Measurements from ENCODE around the gene SIRPA. TPM values are rescaled to one million over a fixed set of nuclear protein-coding genes. Genes with fewer than 3 reads are reported as not detected.
A peak's percentile ranks its signal among the peaks of the same experiment; 100 is the strongest.

Gene SIRPA
- total RNA-seq, 1 experiment from 2014 or later, result 6.0 TPM

DNA sequence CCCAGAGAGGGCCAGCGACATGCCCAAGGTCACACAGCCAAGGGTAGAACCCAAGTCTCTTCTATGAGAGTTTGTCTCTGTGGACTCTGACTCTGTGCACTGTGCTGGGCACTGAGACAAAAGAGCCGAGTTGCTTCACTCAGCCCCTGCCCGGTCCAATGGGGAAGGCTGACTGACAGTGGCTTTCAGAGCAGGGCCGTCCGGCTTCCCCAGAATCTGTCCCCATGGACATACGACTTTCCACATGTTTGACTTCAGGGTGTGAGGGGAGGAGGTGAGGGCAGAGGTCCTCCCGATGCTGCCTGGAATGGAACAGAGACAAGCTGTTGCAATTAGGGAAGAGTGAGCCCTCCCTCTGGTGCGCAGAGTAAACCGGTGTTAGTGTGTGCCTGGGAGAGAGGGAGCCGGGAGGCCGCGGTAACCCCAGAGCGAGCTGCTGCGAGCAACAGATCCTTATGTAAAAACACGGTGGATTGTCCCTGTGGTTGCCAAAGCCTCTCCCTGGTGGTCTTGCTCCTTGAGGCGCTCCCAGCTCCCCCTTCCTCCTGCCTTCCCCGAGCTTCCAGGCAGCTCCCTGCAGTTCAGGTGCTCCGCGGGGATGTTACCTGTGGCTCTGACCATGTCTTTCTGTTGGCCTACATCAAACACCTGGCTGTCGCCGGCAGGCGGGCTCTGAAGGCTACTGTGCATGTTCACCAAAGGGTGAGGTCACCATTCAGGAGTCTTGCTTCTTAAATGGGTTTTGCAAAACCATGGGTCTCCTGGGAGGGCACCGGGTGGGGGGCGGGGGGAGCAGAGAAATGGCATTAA, 672 bp downstream of the SIRPA start:
- Histone ChIP-seq H4K20me1 (ENCODE audit: control insufficient read depth, insufficient read depth, insufficient read length) (no peaks in the 10 kb centered on the region), H2BK120ac (ENCODE audit: low read depth, low read length, poor library complexity, severe bottlenecking) (no peak overlapping the region), H3K23me2 (ENCODE audit: insufficient read length, low read depth, low read length, poor library complexity, severe bottlenecking) (peaks cover 9% of the 10 kb centered on the region), H3K56ac (ENCODE audit: insufficient read length, low read depth, low read length) (no peak overlapping the region), H3K27ac (ENCODE audit: insufficient read length, low read depth, low read length) (no peak overlapping the region), H3K9me3 (ENCODE audit: control insufficient read depth, low read depth, low read length) (no peaks in the 10 kb centered on the region), H3K14ac (ENCODE audit: insufficient read depth, low read length) (no peak overlapping the region), H3K79me1 (ENCODE audit: insufficient read depth, low read depth, low read length, poor library complexity, severe bottlenecking) (no peaks in the 10 kb centered on the region), H3T11ph (ENCODE audit: low read length) (no peak overlapping the region), H3K23ac (ENCODE audit: insufficient read length, low read depth, low read length) (no peak overlapping the region), H2BK20ac (ENCODE audit: low read depth, low read length, poor library complexity, severe bottlenecking) (no peak overlapping the region), H2AK5ac (ENCODE audit: insufficient read length, low read length) (no peak overlapping the region), H3K4me2 (ENCODE audit: insufficient read depth, insufficient read length, low read length) (peak overlapping the region; percentile 70), H2BK12ac (ENCODE audit: insufficient read length, low read depth, low read length) (no peak overlapping the region), H3K27me3 (ENCODE audit: insufficient read depth, low read length) (peaks cover 17% of the 10 kb centered on the region), H4K5ac (ENCODE audit: insufficient read length, low read depth, low read length) (no peak overlapping the region), H3K79me2 (ENCODE audit: insufficient read depth, low read length) (no peaks in the 10 kb centered on the region), H3K4me1 (ENCODE audit: insufficient read depth, low read length) (no peaks in the 10 kb centered on the region; the same call in 1 of the 2 replicates), H3K9ac (ENCODE audit: extremely low read depth, insufficient read length, low read length) (no peak overlapping the region), H2AFZ (ENCODE audit: low read length) (no peak overlapping the region), H4K8ac (replicated peaks; ENCODE audit: insufficient read length, low read depth, low read length) (no peak overlapping the region), H2BK15ac (ENCODE audit: low read depth, low read length) (no peak overlapping the region), H3K18ac (ENCODE audit: insufficient read length, low read depth, low read length) (no peak overlapping the region), H2BK5ac (ENCODE audit: insufficient read length, low read length) (no peak overlapping the region), H3K4ac (ENCODE audit: low read depth, low read length) (no peak overlapping the region), H4K91ac (ENCODE audit: insufficient read length, low read depth, low read length) (no peak overlapping the region)
- DNase-seq, result peak; percentile 43
- peaks cover 0 to 3% (median 0%) of the 10 kb centered on the region in 3 experiments; a peak in 1 of 7 replicates for H3K36me3 Mint-ChIP-seq (ENCODE audit: insufficient read depth in 1 of 3, low read depth in 3 of 3)
- TF ChIP-seq, protein P1, sequence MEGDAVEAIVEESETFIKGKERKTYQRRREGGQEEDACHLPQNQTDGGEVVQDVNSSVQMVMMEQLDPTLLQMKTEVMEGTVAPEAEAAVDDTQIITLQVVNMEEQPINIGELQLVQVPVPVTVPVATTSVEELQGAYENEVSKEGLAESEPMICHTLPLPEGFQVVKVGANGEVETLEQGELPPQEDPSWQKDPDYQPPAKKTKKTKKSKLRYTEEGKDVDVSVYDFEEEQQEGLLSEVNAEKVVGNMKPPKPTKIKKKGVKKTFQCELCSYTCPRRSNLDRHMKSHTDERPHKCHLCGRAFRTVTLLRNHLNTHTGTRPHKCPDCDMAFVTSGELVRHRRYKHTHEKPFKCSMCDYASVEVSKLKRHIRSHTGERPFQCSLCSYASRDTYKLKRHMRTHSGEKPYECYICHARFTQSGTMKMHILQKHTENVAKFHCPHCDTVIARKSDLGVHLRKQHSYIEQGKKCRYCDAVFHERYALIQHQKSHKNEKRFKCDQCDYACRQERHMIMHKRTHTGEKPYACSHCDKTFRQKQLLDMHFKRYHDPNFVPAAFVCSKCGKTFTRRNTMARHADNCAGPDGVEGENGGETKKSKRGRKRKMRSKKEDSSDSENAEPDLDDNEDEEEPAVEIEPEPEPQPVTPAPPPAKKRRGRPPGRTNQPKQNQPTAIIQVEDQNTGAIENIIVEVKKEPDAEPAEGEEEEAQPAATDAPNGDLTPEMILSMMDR (conservative IDR thresholded peaks at IDR 0.05), result no peak
- no peak overlapping the region; a peak in 2 of 7 replicates for H3K27ac Mint-ChIP-seq
- H3K4me3 Mint-ChIP-seq, result peak overlapping the region; percentile 77 to 92
- peaks cover 45 to 66% of the 10 kb centered on the region in 2 experiments for H3K4me1 Mint-ChIP-seq
- no peaks in the 10 kb centered on the region for H3K9me3 Mint-ChIP-seq
- peaks cover 68% of the 10 kb centered on the region for H3K27me3 Mint-ChIP-seq (ENCODE audit: low read depth)
- no CpG with 5 or more reads among the region's 24 CpGs for WGBS (ENCODE audit: extremely low coverage, insufficient read length, low lambda C conversion rate)

Measured in H9 (cell line).